T47D (cell line): ENCODE data around the gene DGKB.

Experiments
- DNase-seq, 2 experiments: peaks; one replicate each; pipeline versions ENCODE4 v3.0.0 to v3.0.0-alpha.2; 2011 to 2012; ENCODE audit warnings: low read depth in 1 of 2, low spot score in 1 of 2
- JUND ChIP-seq: IDR thresholded peaks from 2 replicates; pipeline ENCODE4 v1.6.1; 2012; ENCODE audit warnings: low read depth
- in situ Hi-C: cut with HindIII; loops from 2 replicates; pipeline ENCODE4 v1.10.0; 2016; ENCODE audit warnings: low sequenced_read_pairs, low pct_unique_long_range_greater_than_20kb

The DGKB gene

GRCh38 chr7:14854471-14854870 lies 48.1 kb downstream of the DGKB start:
- no peak for DNase-seq
- in situ Hi-C loops, result no loop called here
- no peak for TF ChIP-seq JUND

- in situ Hi-C loops, result no loop called here
- no peak for TF ChIP-seq JUND
- no peak for DNase-seq
These were observed 50.9 kb downstream of the DGKB start for GRCh38 chr7:14851610-14852009.

GRCh38 chr7:14850039-14850438 lies 52.5 kb downstream of the DGKB start:
- TF ChIP-seq JUND, result no peak
- in situ Hi-C loops, result no loop called here
- DNase-seq, result no peak

- TF ChIP-seq JUND, result no peak
- no peak for DNase-seq
- in situ Hi-C loops, result no loop called here
These were observed 56.1 kb downstream of the DGKB start for GRCh38 chr7:14846405-14846804.

GRCh38 chr7:14843755-14844154 lies 58.8 kb downstream of the DGKB start:
- in situ Hi-C loops, result no loop called here
- DNase-seq, result no peak
- TF ChIP-seq JUND, result no peak

- in situ Hi-C loops, result no loop called here
- no peak for TF ChIP-seq JUND
- DNase-seq, result no peak
These were observed 60.0 kb downstream of the DGKB start for GRCh38 chr7:14842523-14842922.

- in situ Hi-C loops, result no loop called here
- no peak for DNase-seq
- no peak for TF ChIP-seq JUND
These were observed 60.7 kb downstream of the DGKB start for GRCh38 chr7:14841869-14842268.

GRCh38 chr7:14841086-14841485 lies 61.5 kb downstream of the DGKB start:
- in situ Hi-C loops, result no loop called here

GRCh38 chr7:14839307-14839706 lies 63.2 kb downstream of the DGKB start:
- in situ Hi-C loops, result no loop called here
- no peak for DNase-seq
- TF ChIP-seq JUND, result no peak

More at GRCh38 chr7:14841086-14841485, 61.5 kb downstream of the DGKB start:
- DNase-seq, result no peak
- TF ChIP-seq JUND, result no peak

GRCh38 chr7:14837216-14837615 lies 65.3 kb downstream of the DGKB start:
- DNase-seq, result no peak
- TF ChIP-seq JUND, result no peak
- in situ Hi-C loops, result no loop called here

GRCh38 chr7:14836571-14837189 lies 65.9 kb downstream of the DGKB start:
- TF ChIP-seq JUND, result no peak
- in situ Hi-C loops, result no loop called here
- DNase-seq, result no peak

- in situ Hi-C loops, result no loop called here
- TF ChIP-seq JUND, result no peak
- no peak for DNase-seq
These were observed 66.5 kb downstream of the DGKB start for GRCh38 chr7:14836006-14836405.

- no peak for DNase-seq
- in situ Hi-C loops, result no loop called here
- no peak for TF ChIP-seq JUND
These were observed 67.2 kb downstream of the DGKB start for GRCh38 chr7:14835384-14835783.

- TF ChIP-seq JUND, result no peak
- in situ Hi-C loops, result no loop called here
- no peak for DNase-seq
These were observed 67.7 kb downstream of the DGKB start for GRCh38 chr7:14834883-14835282.
